HepG2 (cell line): ENCODE results near the gene BID. TPM values are rescaled to one million over a fixed set of nuclear protein-coding genes. Genes with fewer than 3 reads are reported as not detected.

Source experiments
- CTCF ChIP-seq: sonication (generic); formaldehyde crosslinking; IDR thresholded peaks from 2 replicates; pipeline ENCODE4 v1.5.0; 2020; ENCODE audit warnings: mild to moderate bottlenecking, missing genetic modification reagents, moderate library complexity
- ETV5 ChIP-seq: IDR thresholded peaks from 2 replicates; pipeline ENCODE4 v1.6.1; 2018; ENCODE audit warnings: missing biosample characterization, missing genetic modification reagents, inconsistent platforms, borderline replicate concordance
- MIXL1 ChIP-seq: IDR thresholded peaks from 2 replicates; pipeline ENCODE4 v1.6.1; 2016
- NR2C2 ChIP-seq: sonication (generic); formaldehyde crosslinking; IDR thresholded peaks from 2 replicates; pipeline ENCODE4 v1.4.0; 2020; ENCODE audit warnings: missing genetic modification reagents, mild to moderate bottlenecking, moderate library complexity, borderline replicate concordance
- PREB ChIP-seq: sonication (generic); formaldehyde crosslinking; IDR thresholded peaks from 2 replicates; pipeline ENCODE4 v1.4.0; 2020; ENCODE audit warnings: missing genetic modification reagents
- TRIM24 ChIP-seq: sonication (generic); formaldehyde crosslinking; IDR thresholded peaks from 2 replicates; pipeline ENCODE4 v1.8.0; 2022; ENCODE audit warnings: mild to moderate bottlenecking, missing genetic modification reagents
- ZFAT ChIP-seq: sonication (generic); formaldehyde crosslinking; conservative IDR thresholded peaks from 2 replicates; pipeline ENCODE4 v1.8.1; 2023; ENCODE audit warnings: missing genetic modification reagents, inconsistent platforms
- ZNF138 ChIP-seq: sonication (generic); formaldehyde crosslinking; IDR thresholded peaks from 2 replicates; pipeline ENCODE4 v1.5.0; 2020; ENCODE audit warnings: mild to moderate bottlenecking, low read depth, missing genetic modification reagents
- ZNF251 ChIP-seq: sonication (generic); formaldehyde crosslinking; IDR thresholded peaks from 2 replicates; pipeline ENCODE4 v1.9.0; 2021; ENCODE audit warnings: mild to moderate bottlenecking, missing genetic modification reagents
- ZNF543 ChIP-seq: sonication (generic); formaldehyde crosslinking; IDR thresholded peaks from 2 replicates; pipeline ENCODE4 v1.4.0; 2020; ENCODE audit warnings: mild to moderate bottlenecking, missing genetic modification reagents
- ZNF605 ChIP-seq: sonication (generic); formaldehyde crosslinking; IDR thresholded peaks from 2 replicates; pipeline ENCODE4 v1.8.0; 2022; ENCODE audit warnings: mild to moderate bottlenecking, missing genetic modification reagents
- ZSCAN20 ChIP-seq: sonication (generic); formaldehyde crosslinking; IDR thresholded peaks from 2 replicates; pipeline ENCODE4 v1.4.0; 2020; ENCODE audit warnings: missing genetic modification reagents, mild to moderate bottlenecking, borderline replicate concordance
- polyA plus RNA-seq, 8 experiments: library from polyadenylated mRNA; depleted of rRNA in 3 of 8; stranded (reverse) in 7 of 8; unstranded in 1 of 8; fragments of >200 nt; fragmentation: Illumina TruSeq in 4 of 8; extraction: Trizol in 4 of 8; gene quantifications; 2 replicates each; pipeline versions ENCODE4 v1.2.1 to v1.2.3, GENCODE V29; 2011 to 2016; ENCODE audit warnings: low read depth in 4 of 8, missing spikeins in 1 of 8, mixed read lengths in 1 of 8; ENCODE audit not compliant: insufficient read depth in 1 of 8
- total RNA-seq, 5 experiments: library from RNA; depleted of rRNA; stranded (reverse); fragments of >200 nt; fragmentation: Illumina TruSeq; extraction: Trizol; gene quantifications; 2 replicates each; pipeline ENCODE4 v1.2.3, GENCODE V29; 2016; ENCODE audit warnings: low read depth in 1 of 5
- TF ChIP-seq, protein P1 (sequence below): sonication (generic); formaldehyde crosslinking; IDR thresholded peaks from 2 replicates; pipeline ENCODE4 v1.4.0; 2020; ENCODE audit warnings: missing genetic modification reagents, borderline replicate concordance

BID gene
- total and polyA plus RNA-seq, 2 of the 13 experiments (the other 11 are each of a cell fraction or from before 2014, with no cell fraction given) = 35.3 to 51.7 TPM

- TF ChIP-seq ZSCAN20 (CRISPR knock-in tag) (no peak), MIXL1 (CRISPR knock-in tag) (no peak), ZNF543 (no peak), ZNF251 (no peak), ZNF138 (CRISPR knock-in tag) (no peak), ETV5 (no peak), ZFAT (CRISPR knock-in tag) (no peak), ZNF605 (CRISPR knock-in tag) (no peak), NR2C2 (CRISPR knock-in tag) (no peak), TRIM24 (CRISPR knock-in tag) (no peak), PREB (CRISPR knock-in tag) (no peak), CTCF (no peak)
- TF ChIP-seq, protein P1, sequence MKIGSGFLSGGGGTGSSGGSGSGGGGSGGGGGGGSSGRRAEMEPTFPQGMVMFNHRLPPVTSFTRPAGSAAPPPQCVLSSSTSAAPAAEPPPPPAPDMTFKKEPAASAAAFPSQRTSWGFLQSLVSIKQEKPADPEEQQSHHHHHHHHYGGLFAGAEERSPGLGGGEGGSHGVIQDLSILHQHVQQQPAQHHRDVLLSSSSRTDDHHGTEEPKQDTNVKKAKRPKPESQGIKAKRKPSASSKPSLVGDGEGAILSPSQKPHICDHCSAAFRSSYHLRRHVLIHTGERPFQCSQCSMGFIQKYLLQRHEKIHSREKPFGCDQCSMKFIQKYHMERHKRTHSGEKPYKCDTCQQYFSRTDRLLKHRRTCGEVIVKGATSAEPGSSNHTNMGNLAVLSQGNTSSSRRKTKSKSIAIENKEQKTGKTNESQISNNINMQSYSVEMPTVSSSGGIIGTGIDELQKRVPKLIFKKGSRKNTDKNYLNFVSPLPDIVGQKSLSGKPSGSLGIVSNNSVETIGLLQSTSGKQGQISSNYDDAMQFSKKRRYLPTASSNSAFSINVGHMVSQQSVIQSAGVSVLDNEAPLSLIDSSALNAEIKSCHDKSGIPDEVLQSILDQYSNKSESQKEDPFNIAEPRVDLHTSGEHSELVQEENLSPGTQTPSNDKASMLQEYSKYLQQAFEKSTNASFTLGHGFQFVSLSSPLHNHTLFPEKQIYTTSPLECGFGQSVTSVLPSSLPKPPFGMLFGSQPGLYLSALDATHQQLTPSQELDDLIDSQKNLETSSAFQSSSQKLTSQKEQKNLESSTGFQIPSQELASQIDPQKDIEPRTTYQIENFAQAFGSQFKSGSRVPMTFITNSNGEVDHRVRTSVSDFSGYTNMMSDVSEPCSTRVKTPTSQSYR (CRISPR knock-in tag) = no peak
Observed at GRCh38 chr22:17734187-17734586, 40.1 kb downstream of the BID start (continued).
